HepG2 (cell line): ENCODE data around the gene JMJD6. TPM values are rescaled to one million over a fixed set of nuclear protein-coding genes. Genes with fewer than 3 reads are reported as not detected.

Experiments used
- ATAC-seq: fragments of 200-7000 bp; cut with Tn5 transposase; 3 replicates; pipeline ENCODE4 v1.9.1; 2020; ENCODE audit warnings: mild to moderate bottlenecking, moderate library complexity
- BruUV-seq: library from RNA; stranded (reverse); fragments of 400-500 nt; replicated peaks from 2 replicates; lab custom pipeline; 2021; lab: Mats Ljungman, UMichigan
- CTCF ChIA-PET: fragments of 300-600 bp; formaldehyde crosslinking; extraction: SDS; loops from one replicate; lab custom pipeline; 2021; ENCODE audit warnings: low total read pairs, inconsistent platforms, low intra/inter-chr PET ratio; lab: Yijun Ruan, JAX
- POLR2A ChIA-PET: fragments of 350-600 bp; sonication (Branson Sonifier 250); formaldehyde crosslinking; loops from one replicate; lab custom pipeline; 2020; ENCODE audit warnings: antibody characterized with exemption, inconsistent platforms; lab: Yijun Ruan, JAX
- DNase-seq: peaks from one replicate; pipeline ENCODE4 v3.0.0-alpha.2; 2015; ENCODE audit warnings: low spot score
- FAIRE-seq: peaks from 3 replicates; lab custom pipeline; 2011; peaks lifted over from hg19 to GRCh38; lab: Jason Lieb, UNC
- H2AFZ ChIP-seq: one replicate; pipeline ENCODE4 v1.6.1; 2011; ENCODE audit warnings: low read length, inconsistent platforms
- H3K27ac ChIP-seq: fragments of 300-600 bp; 3 replicates; pipeline ENCODE4 v1.8.0; 2011; ENCODE audit warnings: mixed run types, mild to moderate bottlenecking, mixed read lengths, low read length, inconsistent platforms; ENCODE audit not compliant: insufficient read depth; ENCODE audit errors: extremely low read length
- H3K27me3 ChIP-seq, 2 experiments: fragments of 200-600 bp in 1 of 2; 2 replicates in 1 of 2; 3 replicates in 1 of 2; pipeline versions ENCODE4 v1.6.0 to v1.8.0; 2011; ENCODE audit warnings: low read length in 2 of 2, mild to moderate bottlenecking in 2 of 2, moderate library complexity in 2 of 2, inconsistent platforms in 1 of 2; ENCODE audit not compliant: insufficient read depth in 2 of 2, control insufficient read depth in 1 of 2
- H3K36me3 ChIP-seq, 2 experiments: fragments of 200-600 bp in 1 of 2; replicated peaks in 1 of 2; 2 replicates in 1 of 2; 3 replicates in 1 of 2; pipeline versions ENCODE4 v1.5.1 to v1.8.0; 2011; ENCODE audit warnings: low read length in 2 of 2, inconsistent platforms in 1 of 2; ENCODE audit not compliant: insufficient read depth in 2 of 2, control insufficient read depth in 1 of 2
- H3K4me1 ChIP-seq: 2 replicates; pipeline ENCODE4 v1.5.1; 2012; ENCODE audit warnings: low read length, inconsistent platforms; ENCODE audit not compliant: insufficient read depth
- H3K4me2 ChIP-seq: 2 replicates; pipeline ENCODE4 v1.6.0; 2011; ENCODE audit warnings: low read depth, low read length, inconsistent platforms
- H3K4me3 ChIP-seq, 3 experiments: fragments of 200-600 bp in 1 of 3; sonication (generic), shearing (Covaris generic) in 1 of 3; replicated peaks in 1 of 3; 2 replicates each; pipeline ENCODE4 v1.5.1; 2011 to 2016; ENCODE audit warnings: low read length in 3 of 3, inconsistent platforms in 2 of 3, low read depth in 2 of 3, mild to moderate bottlenecking in 2 of 3, control low read depth in 1 of 3, mixed read lengths in 1 of 3; ENCODE audit not compliant: insufficient read depth in 1 of 3
- H3K79me2 ChIP-seq: one replicate; pipeline ENCODE4 v1.6.1; 2011; ENCODE audit warnings: low read length, inconsistent platforms; ENCODE audit not compliant: insufficient read depth
- H3K9ac ChIP-seq: 2 replicates; pipeline ENCODE4 v1.6.0; 2011; ENCODE audit warnings: mild to moderate bottlenecking, low read depth, low read length, inconsistent platforms; ENCODE audit not compliant: insufficient read depth
- H3K9me3 ChIP-seq: 2 replicates; pipeline ENCODE4 v1.5.1; 2012; ENCODE audit warnings: mild to moderate bottlenecking, low read length
- H4K20me1 ChIP-seq: 2 replicates; pipeline ENCODE4 v1.6.0; 2011; ENCODE audit warnings: inconsistent platforms, mild to moderate bottlenecking, low read length, moderate library complexity; ENCODE audit not compliant: insufficient read depth
- CBX2 ChIP-seq, 2 experiments: fragments of 200-600 bp in 1 of 2; sonication (generic); formaldehyde crosslinking in 1 of 2; IDR thresholded peaks; 2 replicates each; pipeline versions ENCODE4 v1.7.0 to v1.8.1; 2018 to 2022; ENCODE audit warnings: low read depth in 2 of 2, low read length in 1 of 2, mild to moderate bottlenecking in 1 of 2, missing genetic modification reagents in 1 of 2
- FOXM1 ChIP-seq: sonication (generic); formaldehyde crosslinking; IDR thresholded peaks from 2 replicates; pipeline ENCODE4 v1.5.0; 2020; ENCODE audit warnings: missing genetic modification reagents
- GTF3A ChIP-seq: sonication (generic); formaldehyde crosslinking; conservative IDR thresholded peaks from 2 replicates; pipeline ENCODE4 v1.4.0; 2020; ENCODE audit warnings: mild to moderate bottlenecking, missing genetic modification reagents
- HOXD1 ChIP-seq: sonication (generic); formaldehyde crosslinking; IDR thresholded peaks from 2 replicates; pipeline ENCODE4 v1.5.0; 2020; ENCODE audit warnings: missing genetic modification reagents
- JUND ChIP-seq: sonication (generic); formaldehyde crosslinking; IDR thresholded peaks from 2 replicates; pipeline ENCODE4 v1.8.0; 2022; ENCODE audit warnings: mild to moderate bottlenecking, missing genetic modification reagents
- KDM4B ChIP-seq: sonication (generic); formaldehyde crosslinking; IDR thresholded peaks from 2 replicates; pipeline ENCODE4 v1.4.0; 2020; ENCODE audit warnings: missing genetic modification reagents
- ZBTB43 ChIP-seq: sonication (generic); formaldehyde crosslinking; conservative IDR thresholded peaks from 2 replicates; pipeline ENCODE4 v1.4.0; 2020; ENCODE audit warnings: missing genetic modification reagents
- ZBTB7A ChIP-seq: sonication (generic); formaldehyde crosslinking; IDR thresholded peaks from 2 replicates; pipeline ENCODE4 v1.8.0; 2022; ENCODE audit warnings: mild to moderate bottlenecking, missing genetic modification reagents
- ZFP37 ChIP-seq: sonication (generic); formaldehyde crosslinking; IDR thresholded peaks from 2 replicates; pipeline ENCODE4 v1.4.0; 2020; ENCODE audit warnings: missing genetic modification reagents, borderline replicate concordance
- ZMYM3 ChIP-seq: sonication (generic); formaldehyde crosslinking; IDR thresholded peaks from 2 replicates; pipeline ENCODE4 v1.5.1; 2020; ENCODE audit warnings: mild to moderate bottlenecking, missing genetic modification reagents
- ZMYM4 ChIP-seq: sonication (generic); formaldehyde crosslinking; IDR thresholded peaks from 2 replicates; pipeline ENCODE4 v1.8.1; 2023; ENCODE audit warnings: mild to moderate bottlenecking, missing genetic modification reagents
- ZNF121 ChIP-seq: sonication (generic); formaldehyde crosslinking; IDR thresholded peaks from 2 replicates; pipeline ENCODE4 v1.5.0; 2020; ENCODE audit warnings: mild to moderate bottlenecking, missing genetic modification reagents
- ZNF18 ChIP-seq: sonication (generic); formaldehyde crosslinking; IDR thresholded peaks from 2 replicates; pipeline ENCODE4 v1.8.0; 2022; ENCODE audit warnings: mild to moderate bottlenecking, missing genetic modification reagents; ENCODE audit not compliant: insufficient replicate concordance
- ZNF224 ChIP-seq: sonication (generic); formaldehyde crosslinking; IDR thresholded peaks from 2 replicates; pipeline ENCODE4 v1.5.0; 2020; ENCODE audit warnings: mild to moderate bottlenecking, missing genetic modification reagents
- ZNF256 ChIP-seq: sonication (generic); formaldehyde crosslinking; conservative IDR thresholded peaks from 2 replicates; pipeline ENCODE4 v1.4.0; 2020; ENCODE audit warnings: missing genetic modification reagents
- ZNF292 ChIP-seq: sonication (generic); formaldehyde crosslinking; IDR thresholded peaks from 2 replicates; pipeline ENCODE4 v1.8.1; 2022; ENCODE audit warnings: mild to moderate bottlenecking, low read depth, missing genetic modification reagents, borderline replicate concordance
- ZNF580 ChIP-seq: IDR thresholded peaks from 2 replicates; pipeline ENCODE4 v1.6.1; 2016; ENCODE audit warnings: low read depth, borderline replicate concordance
- WGBS: methylation state at CpG from one replicate; pipeline ENCODE4 v1.1.6; 2017; ENCODE audit warnings: low lambda C conversion rate; 5-methylcytosine and 5-hydroxymethylcytosine counted together
- in situ Hi-C: cut with HindIII; loops from 2 replicates; pipeline ENCODE4 v1.10.0; 2017; ENCODE audit warnings: low pct_unique_long_range_greater_than_20kb; ENCODE audit not compliant: extremely low pct_ligation_motif_present
- intact Hi-C: fragments of 100-400 bp; cut with micrococcal nuclease; formaldehyde crosslinking; loops from one replicate; pipeline ENCODE4 v1.10.0; 2022; ENCODE audit not compliant: unreplicated experiment
- polyA plus RNA-seq, 8 experiments: library from polyadenylated mRNA; depleted of rRNA in 3 of 8; stranded (reverse) in 7 of 8; unstranded in 1 of 8; fragments of >200 nt; fragmentation: Illumina TruSeq in 4 of 8; extraction: Trizol in 4 of 8; gene quantifications; 2 replicates each; pipeline versions ENCODE4 v1.2.1 to v1.2.3, GENCODE V29; 2011 to 2016; ENCODE audit warnings: low read depth in 4 of 8, missing spikeins in 1 of 8, mixed read lengths in 1 of 8; ENCODE audit not compliant: insufficient read depth in 1 of 8
- total RNA-seq, 5 experiments: library from RNA; depleted of rRNA; stranded (reverse); fragments of >200 nt; fragmentation: Illumina TruSeq; extraction: Trizol; gene quantifications; 2 replicates each; pipeline ENCODE4 v1.2.3, GENCODE V29; 2016; ENCODE audit warnings: low read depth in 1 of 5

The JMJD6 gene
- total and polyA plus RNA-seq, 2 of the 13 experiments (the other 11 are each of a cell fraction or from before 2014, with no cell fraction given), result 33.6 to 41.0 TPM

GRCh38 chr17:76691379-76692191 is 34.8 kb downstream of the JMJD6 start (continued):
- TF ChIP-seq ZFP37 (CRISPR knock-in tag), result no peak
- no peak for TF ChIP-seq ZNF121 (CRISPR knock-in tag)
- no peak for TF ChIP-seq ZNF224
- no peak for TF ChIP-seq CBX2 (IDR thresholded peaks at IDR 0.05; ENCODE audit: low read depth, low read length)
- TF ChIP-seq CBX2 (CRISPR knock-in tag; IDR thresholded peaks at IDR 0.05; ENCODE audit: low read depth), result no peak
- TF ChIP-seq ZBTB43 (CRISPR knock-in tag), result peak; percentile 69; the same call in 1 of the 2 replicates
- peak; percentile 55; the same call in 1 of the 2 replicates for TF ChIP-seq ZBTB7A (CRISPR knock-in tag)
- TF ChIP-seq KDM4B, result 0 out of 2 replicates have a peak, but pooled peaks have one; percentile 10
- no peak for TF ChIP-seq ZMYM4 (CRISPR knock-in tag)
- TF ChIP-seq JUND (CRISPR knock-in tag), result no peak

GRCh38 chr17:76690596-76691280 is 35.7 kb downstream of the JMJD6 start:
- peak overlapping the region; percentile 68 for H3K27ac ChIP-seq
- in situ Hi-C loops (no loop called here), intact Hi-C loops (no loop called here)
- FAIRE-seq, result no peak
- no peak for ATAC-seq
- H4K20me1 ChIP-seq, result no peaks in the 10 kb centered on the region
- H3K4me3 ChIP-seq, result peak overlapping the region in 1 of 3 experiments; percentile 7; a peak in 1 of 6 replicates
- ChIA-PET CTCF (no interaction called here), POLR2A (interaction anchor here (1.0 to 1.5 kb wide), 4 partner anchors 10 to 121 kb away, joined by 3 to 6 read pairs (median 4); a partner anchor contains a TSS)
- DNase-seq, result no peak
- peaks cover 87% of the 10 kb centered on the region for H3K4me1 ChIP-seq
- H3K9ac ChIP-seq, result 0 out of 2 replicates have a peak overlapping the region, but pooled peaks have one; percentile 42
- peak overlapping the region; percentile 54; the same call in 1 of the 2 replicates for H3K4me2 ChIP-seq
- H3K27me3 ChIP-seq, result no peaks in the 10 kb centered on the region
- H3K9me3 ChIP-seq, result no peaks in the 10 kb centered on the region
- 89% methylated on average over 13 of the region's 13 CpGs for WGBS
- no TSS peak for BruUV-seq
- no peaks in the 10 kb centered on the region for H3K79me2 ChIP-seq
- H3K36me3 ChIP-seq, result peaks cover 0 to 2% of the 10 kb centered on the region in 2 experiments; a peak in 1 of 5 replicates
- H2AFZ ChIP-seq, result no peak overlapping the region
- TF ChIP-seq ZNF256 (CRISPR knock-in tag) (no peak), FOXM1 (CRISPR knock-in tag) (no peak), GTF3A (no peak), ZMYM3 (peak; percentile 79), ZNF580 (CRISPR knock-in tag) (no peak), HOXD1 (CRISPR knock-in tag) (no peak), ZNF292 (CRISPR knock-in tag) (no peak), ZNF18 (no peak)
